T-cell (primary cell): ENCODE data around the gene PGM2. TPM values are rescaled to one million over a fixed set of nuclear protein-coding genes. Genes with fewer than 3 reads are reported as not detected.
A peak's percentile ranks its signal among the peaks of the same experiment; 100 is the strongest.

Source experiments
- ATAC-seq, 4 experiments: fragments of 200-7000 bp in 3 of 4; fragments of 150-1000 bp in 1 of 4; cut with Tn5 transposase; replicated peaks in 1 of 4; 1 replicate in 3 of 4; 2 replicates in 1 of 4; pipeline ENCODE4 v1.10.0; 2021; ENCODE audit warnings: moderate library complexity in 3 of 4, mild to moderate bottlenecking in 2 of 4, moderate number of reproducible peaks in 1 of 4
- CTCF ChIA-PET, 2 donors: fragments of 300-600 bp; sonication (Branson Sonifier 250); formaldehyde crosslinking; loops; one replicate each; lab custom pipeline; 2022; ENCODE audit warnings: antibody characterized with exemption in 2 of 2; lab: Charles Lee
- POLR2A ChIA-PET, 2 donors: fragments of 300-600 bp; sonication (Branson Sonifier 250); formaldehyde crosslinking; loops; one replicate each; lab custom pipeline; 2022; ENCODE audit warnings: antibody characterized with exemption in 2 of 2; lab: Charles Lee
- DNase-seq, 35 experiments: peaks; one replicate each; pipeline versions ENCODE4 v3.0.0 to v3.0.0-alpha.2; 2013 to 2023
- H3K27ac ChIP-seq: one replicate; pipeline ENCODE4 v1.5.1; 2013; ENCODE audit warnings: low read length
- H3K27me3 ChIP-seq, 2 experiments: replicated peaks in 1 of 2; 1 replicate in 1 of 2; 2 replicates in 1 of 2; pipeline versions ENCODE4 v1.6.1 to v1.7.0; 2013; ENCODE audit warnings: low read length in 1 of 2, mixed read lengths in 1 of 2; ENCODE audit not compliant: control insufficient read depth in 2 of 2, insufficient read depth in 2 of 2; ENCODE audit errors: extremely low read depth in 1 of 2
- H3K36me3 ChIP-seq, 2 donors: 1 replicate in 1 of 2; 2 replicates in 1 of 2; pipeline versions ENCODE4 v1.6.1 to v1.7.0; 2013; ENCODE audit warnings: low read length in 1 of 2; ENCODE audit not compliant: control insufficient read depth in 2 of 2, insufficient read depth in 1 of 2; ENCODE audit errors: extremely low read depth in 1 of 2
- H3K4me1 ChIP-seq, 2 experiments: 1 replicate in 1 of 2; 2 replicates in 1 of 2; pipeline versions ENCODE4 v1.6.1 to v1.7.0; 2013; ENCODE audit warnings: low read length in 2 of 2, mixed read lengths in 1 of 2; ENCODE audit not compliant: insufficient read depth in 2 of 2, control insufficient read depth in 1 of 2; ENCODE audit errors: extremely low read depth in 1 of 2
- H3K4me3 ChIP-seq, 2 donors: 1 replicate in 1 of 2; 2 replicates in 1 of 2; pipeline versions ENCODE4 v1.5.1 to v1.7.0; 2013; ENCODE audit warnings: mild to moderate bottlenecking in 2 of 2, low read length in 1 of 2, moderate library complexity in 1 of 2; ENCODE audit not compliant: control insufficient read depth in 1 of 2; ENCODE audit errors: extremely low read depth in 1 of 2
- H3K9me3 ChIP-seq: 2 replicates; pipeline ENCODE4 v1.7.0; 2013
- H3K27ac Mint-ChIP-seq, 2 donors: one replicate each; pipeline ENCODE4 v1.8.0; 2020 to 2021; ENCODE audit warnings: mild to moderate bottlenecking in 2 of 2, mixed read lengths in 2 of 2
- H3K27me3 Mint-ChIP-seq, 2 donors: one replicate each; pipeline ENCODE4 v1.8.0; 2021 to 2022; ENCODE audit warnings: mixed read lengths in 2 of 2
- H3K36me3 Mint-ChIP-seq: one replicate; pipeline ENCODE4 v1.8.0; 2021; ENCODE audit warnings: mixed read lengths
- H3K4me1 Mint-ChIP-seq, 3 donors: one replicate each; pipeline ENCODE4 v1.8.0; 2020 to 2022; ENCODE audit warnings: mixed read lengths in 3 of 3, mild to moderate bottlenecking in 1 of 3
- H3K4me3 Mint-ChIP-seq, 3 donors: one replicate each; pipeline ENCODE4 v1.8.0; 2020 to 2022; ENCODE audit warnings: mild to moderate bottlenecking in 3 of 3, mixed read lengths in 3 of 3, moderate library complexity in 3 of 3
- H3K9me3 Mint-ChIP-seq, 3 donors: one replicate each; pipeline ENCODE4 v1.8.0; 2020 to 2022; ENCODE audit warnings: mixed read lengths in 3 of 3
- WGBS: methylation state at CpG from one replicate; pipeline ENCODE4 v1.1.5; 2013; ENCODE audit warnings: missing lambda C conversion rate; ENCODE audit not compliant: insufficient coverage; 5-methylcytosine and 5-hydroxymethylcytosine counted together
- total RNA-seq, 35 experiments: library from RNA in 6 of 35; stranded (reverse) in 6 of 35; fragments of 120-200 nt in 1 of 35; gene quantifications; one replicate each; pipeline versions ENCODE4 v1.2.1 to v1.2.4 and lab custom pipeline; 2013 to 2026

PGM2 gene
- total RNA-seq, 5 donors from 2014 or later (not counting 1 experiment from before 2014, with no cell fraction given): 13.8 to 18.2 (median 16.6) TPM

- H3K4me1 Mint-ChIP-seq: peaks cover 38 to 49% (median 48%) of the 10 kb centered on the region in 3 donors
- H3K4me3 Mint-ChIP-seq: peak within 1 kb of the TSS; percentile 87 to 96 (median 88)
- no peaks in the 10 kb centered on the region for H3K27me3 Mint-ChIP-seq
- Histone ChIP-seq H3K4me3 (peak within 1 kb of the TSS; percentile 71 to 75), H3K4me1 (peaks cover 13 to 34% of the 10 kb centered on the region in 2 experiments), H3K27me3 (no peaks in the 10 kb centered on the region), H3K9me3 (no peaks in the 10 kb centered on the region), H3K27ac (peak within 1 kb of the TSS; percentile 73), H3K36me3 (no peaks in the 10 kb centered on the region)
- H3K27ac Mint-ChIP-seq: peak within 1 kb of the TSS; percentile 93 to 94
- H3K9me3 Mint-ChIP-seq: no peaks in the 10 kb centered on the region
- DNase-seq (peak in 18 of 35 experiments; percentile 2 to 48 (median 22)), ATAC-seq (peak; percentile 45 to 56 (median 48))
- peaks cover 5% of the 10 kb centered on the region for H3K36me3 Mint-ChIP-seq
- ChIA-PET CTCF (interaction anchor here (0.6 to 1.5 kb wide), 4 partner anchors 12 to 152 kb away, joined by 3 to 6 read pairs (median 4); no protein-coding TSS in a partner anchor), POLR2A (interaction anchor here in 1 of 2 donors (0.6 to 1.0 kb wide), 2 partner anchors 64 to 1606 kb away, joined by 3 to 5 read pairs; partner anchors contain the start of gene PGM2)
- WGBS: 0% methylated on average over 25 of the region's 43 CpGs
These were observed 64.3 kb downstream of the PGM2 start, which contains the start of gene TBC1D1 for GRCh38 chr4:37890801-37891259. Gene TBC1D1, plus strand, starts transcription at chr4:37891084. Its CDS starts 11,012 bp downstream, at chr4:37902096.

GRCh38 chr4:37891260-37892159 is 65.0 kb downstream of the PGM2 start:
- Histone ChIP-seq H3K36me3 (no peaks in the 10 kb centered on the region), H3K27me3 (no peaks in the 10 kb centered on the region), H3K4me1 (peaks cover 13 to 37% of the 10 kb centered on the region in 2 experiments), H3K4me3 (peak overlapping the region; percentile 71 to 75), H3K27ac (peak overlapping the region; percentile 73), H3K9me3 (no peaks in the 10 kb centered on the region)
- Mint-ChIP-seq H3K27ac (peak overlapping the region; percentile 93 to 94), H3K27me3 (no peaks in the 10 kb centered on the region), H3K36me3 (peaks cover 5% of the 10 kb centered on the region), H3K4me3 (peak overlapping the region; percentile 87 to 96 (median 88)), H3K9me3 (no peaks in the 10 kb centered on the region), H3K4me1 (peaks cover 45 to 56% (median 55%) of the 10 kb centered on the region in 3 donors)
- ChIA-PET POLR2A (interaction anchor here in 1 of 2 donors (0.6 to 1.0 kb wide), 5 partner anchors 37 to 1606 kb away, joined by 3 to 5 read pairs (median 3); partner anchors contain the start of gene PGM2), CTCF (interaction anchor here (0.5 to 1.5 kb wide), 12 partner anchors 10 to 1492 kb away, joined by 3 to 9 read pairs (median 4); no protein-coding TSS in a partner anchor)
- ATAC-seq (peak; percentile 68 to 76 (median 73)), DNase-seq (peak in 34 of 35 experiments; percentile 2 to 67 (median 40))
- 0% methylated on average over 24 of the region's 49 CpGs for WGBS

GRCh38 chr4:37892641-37893040 is 66.2 kb downstream of the PGM2 start:
- Mint-ChIP-seq H3K4me3 (peak overlapping the region; percentile 87 to 96 (median 88)), H3K4me1 (peaks cover 55 to 67% (median 66%) of the 10 kb centered on the region in 3 donors), H3K9me3 (no peaks in the 10 kb centered on the region), H3K36me3 (peaks cover 5% of the 10 kb centered on the region), H3K27ac (peak overlapping the region; percentile 93 to 94), H3K27me3 (no peaks in the 10 kb centered on the region)
- H3K4me1 ChIP-seq: peaks cover 13 to 37% of the 10 kb centered on the region in 2 experiments
- H3K27me3 ChIP-seq: no peaks in the 10 kb centered on the region
- ATAC-seq (peak in 2 of 4 experiments; percentile 22 to 54), DNase-seq (peak in 32 of 35 experiments; percentile 11 to 66 (median 33))
- H3K36me3 ChIP-seq: no peaks in the 10 kb centered on the region
- H3K9me3 ChIP-seq: no peaks in the 10 kb centered on the region
- peak overlapping the region in 1 of 2 donors; percentile 75 for H3K4me3 ChIP-seq
- 75% methylated on average over 1 of the region's 5 CpGs for WGBS
- H3K27ac ChIP-seq: peak overlapping the region; percentile 73
- POLR2A ChIA-PET: interaction anchor here in 1 of 2 donors (0.5 kb wide), 1 partner anchor 21 kb away, joined by 3 read pairs; no protein-coding TSS in a partner anchor
- CTCF ChIA-PET: interaction anchor here in 1 of 2 donors (0.6 to 1.5 kb wide), 3 partner anchors 9 to 129 kb away, joined by 3 to 5 read pairs (median 4); no protein-coding TSS in a partner anchor

- no peak for ATAC-seq
- Histone ChIP-seq H3K27ac (no peak overlapping the region), H3K27me3 (no peaks in the 10 kb centered on the region), H3K4me1 (peaks cover 13 to 36% of the 10 kb centered on the region in 2 experiments), H3K36me3 (no peaks in the 10 kb centered on the region), H3K4me3 (no peak overlapping the region), H3K9me3 (no peaks in the 10 kb centered on the region)
- WGBS: 73% methylated on average over 2 of the region's 3 CpGs
- no peak for DNase-seq
- ChIA-PET POLR2A (no interaction called here), CTCF (interaction anchor here in 1 of 2 donors (0.5 kb wide), 1 partner anchor 323 kb away, joined by 5 read pairs; no protein-coding TSS in a partner anchor)
- Mint-ChIP-seq H3K27ac (peak overlapping the region in 1 of 2 donors; percentile 93), H3K4me1 (peaks cover 56 to 67% (median 67%) of the 10 kb centered on the region in 3 donors), H3K9me3 (no peaks in the 10 kb centered on the region), H3K27me3 (no peaks in the 10 kb centered on the region), H3K4me3 (peak overlapping the region; percentile 87 to 96 (median 88)), H3K36me3 (peaks cover 5% of the 10 kb centered on the region)
These were observed 66.7 kb downstream of the PGM2 start for GRCh38 chr4:37893164-37893563.

DNA sequence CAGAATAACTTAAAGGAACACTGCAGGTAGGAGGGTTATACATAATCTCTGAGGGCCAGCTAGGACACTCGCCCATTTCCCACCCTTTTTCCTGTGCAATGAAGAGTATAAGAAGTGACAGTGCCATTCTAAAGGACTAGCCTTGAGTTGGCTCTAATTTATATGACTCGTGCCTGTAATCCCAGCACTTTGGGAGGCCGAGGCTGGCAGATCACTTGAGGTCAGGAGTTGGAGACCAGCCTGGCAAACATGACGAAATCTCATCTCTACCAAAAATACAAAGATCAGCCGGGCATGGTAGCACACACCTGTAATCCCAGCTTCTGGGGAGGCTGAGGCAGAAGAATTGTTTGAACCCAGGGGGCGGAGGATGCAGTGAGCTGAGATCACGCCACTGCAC is 68.8 kb downstream of the PGM2 start:
- Histone ChIP-seq H3K36me3 (no peaks in the 10 kb centered on the region), H3K9me3 (no peaks in the 10 kb centered on the region), H3K27me3 (no peaks in the 10 kb centered on the region), H3K27ac (no peak overlapping the region), H3K4me1 (peaks cover 13 to 28% of the 10 kb centered on the region in 2 experiments), H3K4me3 (no peak overlapping the region)
- peaks cover 20% of the 10 kb centered on the region for H3K36me3 Mint-ChIP-seq
- H3K4me3 Mint-ChIP-seq: no peak overlapping the region
- ChIA-PET POLR2A (no interaction called here), CTCF (no interaction called here)
- WGBS: 100% methylated on average over 2 of the region's 7 CpGs
- no peak for DNase-seq
- H3K27me3 Mint-ChIP-seq: no peaks in the 10 kb centered on the region
- H3K9me3 Mint-ChIP-seq: peaks cover 0 to 3% (median 0%) of the 10 kb centered on the region in 3 donors
- H3K4me1 Mint-ChIP-seq: peaks cover 66 to 74% (median 74%) of the 10 kb centered on the region in 3 donors
- ATAC-seq: no peak
- no peak overlapping the region for H3K27ac Mint-ChIP-seq
